GM12801 (cell line): ENCODE data around the gene WSCD1.

Experiments
- TF ChIP-seq, protein P1 (sequence below): IDR thresholded peaks from one replicate; pipeline ENCODE4 v1.5.1; 2011; ENCODE audit warnings: control low read depth; ENCODE audit not compliant: insufficient read length; ENCODE audit errors: extremely low read depth

WSCD1 gene

DNA sequence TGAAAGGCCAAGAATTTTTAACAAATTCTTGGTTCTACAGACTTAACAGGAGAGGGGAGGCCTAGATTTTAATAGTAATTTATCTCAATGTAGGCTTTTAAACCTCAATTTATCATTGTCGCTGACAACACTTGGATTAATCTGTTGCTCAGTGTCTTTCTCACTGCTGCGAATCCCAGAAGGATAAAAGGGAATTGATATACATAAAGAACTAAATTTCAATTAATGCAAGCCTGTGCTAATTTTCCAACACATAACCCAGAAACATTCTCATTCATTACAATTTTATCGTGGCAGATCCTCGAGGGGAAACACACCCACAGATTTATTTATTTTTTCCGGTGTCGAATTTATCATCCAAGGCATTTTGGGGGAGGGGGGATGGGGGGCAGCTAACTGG is 98.1 kb downstream of the WSCD1 start:
- TF ChIP-seq, protein P1, sequence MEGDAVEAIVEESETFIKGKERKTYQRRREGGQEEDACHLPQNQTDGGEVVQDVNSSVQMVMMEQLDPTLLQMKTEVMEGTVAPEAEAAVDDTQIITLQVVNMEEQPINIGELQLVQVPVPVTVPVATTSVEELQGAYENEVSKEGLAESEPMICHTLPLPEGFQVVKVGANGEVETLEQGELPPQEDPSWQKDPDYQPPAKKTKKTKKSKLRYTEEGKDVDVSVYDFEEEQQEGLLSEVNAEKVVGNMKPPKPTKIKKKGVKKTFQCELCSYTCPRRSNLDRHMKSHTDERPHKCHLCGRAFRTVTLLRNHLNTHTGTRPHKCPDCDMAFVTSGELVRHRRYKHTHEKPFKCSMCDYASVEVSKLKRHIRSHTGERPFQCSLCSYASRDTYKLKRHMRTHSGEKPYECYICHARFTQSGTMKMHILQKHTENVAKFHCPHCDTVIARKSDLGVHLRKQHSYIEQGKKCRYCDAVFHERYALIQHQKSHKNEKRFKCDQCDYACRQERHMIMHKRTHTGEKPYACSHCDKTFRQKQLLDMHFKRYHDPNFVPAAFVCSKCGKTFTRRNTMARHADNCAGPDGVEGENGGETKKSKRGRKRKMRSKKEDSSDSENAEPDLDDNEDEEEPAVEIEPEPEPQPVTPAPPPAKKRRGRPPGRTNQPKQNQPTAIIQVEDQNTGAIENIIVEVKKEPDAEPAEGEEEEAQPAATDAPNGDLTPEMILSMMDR: no peak

GRCh38 chr17:6170349-6170748 is 100.2 kb downstream of the WSCD1 start:
- TF ChIP-seq, protein P1: no peak

GRCh38 chr17:6172642-6173330 is 102.6 kb downstream of the WSCD1 start:
- TF ChIP-seq, protein P1: no peak

DNA sequence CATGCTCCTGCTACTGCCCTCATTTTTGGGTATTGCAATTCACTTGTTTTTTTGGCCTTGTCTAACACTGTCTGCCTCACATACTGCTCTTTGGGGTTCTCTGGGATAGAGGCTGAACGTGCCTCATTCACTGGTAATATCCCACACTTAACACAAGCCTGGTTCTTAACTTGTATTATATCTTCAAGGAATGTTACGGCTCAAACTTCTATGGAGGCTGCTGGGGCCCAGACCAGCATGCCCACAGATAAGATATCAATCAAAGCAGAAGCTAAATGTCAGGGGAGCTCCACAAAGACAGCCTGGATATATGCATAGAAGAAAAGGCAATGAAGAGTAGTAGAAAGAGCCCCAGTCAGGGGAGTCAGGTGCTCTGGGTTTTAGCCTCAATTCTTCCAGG is 103.5 kb downstream of the WSCD1 start:
- TF ChIP-seq, protein P1: no peak
